GM21390 (cell line): ENCODE results near the gene ZNF814.
"Not testable (repeated sequence)": the region's sequence is repeated elsewhere in the genome, so short reads cannot be mapped to it uniquely, and the experiment has no call there.

Source experiments
- ATAC-seq: cut with Tn5 transposase; IDR thresholded peaks from one replicate; pipeline ENCODE4 v1.9.1; 2021; ENCODE audit not compliant: unreplicated experiment

The ZNF814 gene

DNA sequence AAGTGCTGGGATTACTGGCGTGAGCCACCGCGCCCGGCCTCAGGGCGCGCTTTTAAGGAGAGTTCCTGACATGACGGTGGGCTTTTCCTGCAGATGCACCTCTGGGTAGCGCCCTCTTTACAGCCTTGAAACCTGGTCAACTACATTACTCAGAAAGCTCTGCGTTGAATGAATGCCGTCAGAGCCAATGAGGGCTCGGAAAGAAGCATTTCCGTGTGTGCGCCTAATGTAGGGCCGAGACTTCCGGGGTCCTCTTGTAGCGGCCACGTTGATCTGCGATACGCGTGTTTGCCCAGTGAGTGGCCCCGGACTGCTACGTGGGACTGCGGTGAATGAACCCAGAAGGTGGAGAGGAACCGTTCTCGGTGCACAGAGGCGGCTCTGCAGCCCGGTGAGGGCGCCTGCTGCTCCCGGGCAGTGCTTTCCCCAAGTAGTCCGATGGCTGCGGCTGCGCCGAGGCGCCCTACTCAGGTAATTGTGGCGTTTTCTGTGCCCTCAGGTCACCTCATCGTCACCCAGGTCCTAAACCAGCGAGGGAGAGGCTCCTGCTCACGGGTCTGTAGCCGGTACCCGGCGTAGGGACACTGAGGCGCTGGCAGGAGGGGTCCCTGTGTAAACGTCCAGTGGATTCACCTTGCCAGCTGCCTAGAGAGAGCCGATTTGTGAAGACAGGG is 69.2 kb downstream of the ZNF814 start:
- peak; percentile 83 for ATAC-seq

DNA sequence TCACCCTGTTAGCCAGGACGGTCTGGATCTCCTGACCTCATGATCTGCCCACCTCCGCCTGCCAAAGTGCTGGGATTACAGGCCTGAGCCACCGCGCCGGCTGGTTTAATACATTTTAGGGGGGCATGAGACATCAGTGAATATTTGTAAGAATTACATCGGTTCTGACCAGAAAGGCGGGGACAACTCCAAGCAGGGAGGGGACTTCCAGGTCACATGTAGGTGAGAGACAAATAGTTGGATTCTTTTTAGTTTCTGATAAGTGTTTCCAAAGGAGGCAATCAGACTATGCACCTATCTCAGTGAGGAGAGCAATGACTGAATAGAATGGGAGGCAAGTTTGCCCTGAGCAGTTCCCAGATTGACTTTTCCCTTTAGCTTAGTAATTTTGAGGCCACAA is 70.5 kb downstream of the ZNF814 start:
- no peak for ATAC-seq

DNA sequence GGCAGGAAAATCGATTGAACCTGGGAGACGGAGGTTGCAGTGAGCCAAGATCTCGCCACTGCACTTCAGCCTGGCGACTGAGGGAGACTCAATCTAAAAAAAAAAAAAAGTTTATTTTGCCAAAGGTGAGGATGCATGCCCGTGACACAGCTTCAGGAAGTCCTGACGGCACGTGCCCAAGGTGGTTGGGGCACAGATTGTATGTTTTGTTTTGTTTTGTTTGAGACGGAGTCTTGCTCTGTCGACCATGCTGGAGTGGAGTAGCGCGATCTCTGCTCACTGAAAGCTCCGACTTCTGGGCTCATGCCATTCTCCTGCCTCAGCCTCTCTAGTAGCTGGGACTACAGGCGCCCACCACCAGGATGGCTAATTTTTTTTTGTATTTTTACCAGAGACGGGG is 70.9 kb downstream of the ZNF814 start:
- ATAC-seq = no peak

- ATAC-seq = no peak
Observed at GRCh38 chr19:57816652-57817051, 72.2 kb downstream of the ZNF814 start.

- ATAC-seq = no peak
Observed at GRCh38 chr19:57815247-57816075, 73.4 kb downstream of the ZNF814 start.

- peak; percentile 68 for ATAC-seq
Observed at GRCh38 chr19:57814505-57815246, 74.2 kb downstream of the ZNF814 start, which contains the start of gene ZNF552. Gene ZNF552 (minus strand): TSS chr19:57814913. CDS start chr19:57814743, 170 bp downstream.

- no peak for ATAC-seq
Observed at GRCh38 chr19:57813919-57814504, 74.8 kb downstream of the ZNF814 start.

GRCh38 chr19:57812975-57813820 is 75.6 kb downstream of the ZNF814 start:
- ATAC-seq = not testable (repeated sequence)

GRCh38 chr19:57812226-57812625 is 76.6 kb downstream of the ZNF814 start:
- peak; percentile 51 for ATAC-seq

DNA sequence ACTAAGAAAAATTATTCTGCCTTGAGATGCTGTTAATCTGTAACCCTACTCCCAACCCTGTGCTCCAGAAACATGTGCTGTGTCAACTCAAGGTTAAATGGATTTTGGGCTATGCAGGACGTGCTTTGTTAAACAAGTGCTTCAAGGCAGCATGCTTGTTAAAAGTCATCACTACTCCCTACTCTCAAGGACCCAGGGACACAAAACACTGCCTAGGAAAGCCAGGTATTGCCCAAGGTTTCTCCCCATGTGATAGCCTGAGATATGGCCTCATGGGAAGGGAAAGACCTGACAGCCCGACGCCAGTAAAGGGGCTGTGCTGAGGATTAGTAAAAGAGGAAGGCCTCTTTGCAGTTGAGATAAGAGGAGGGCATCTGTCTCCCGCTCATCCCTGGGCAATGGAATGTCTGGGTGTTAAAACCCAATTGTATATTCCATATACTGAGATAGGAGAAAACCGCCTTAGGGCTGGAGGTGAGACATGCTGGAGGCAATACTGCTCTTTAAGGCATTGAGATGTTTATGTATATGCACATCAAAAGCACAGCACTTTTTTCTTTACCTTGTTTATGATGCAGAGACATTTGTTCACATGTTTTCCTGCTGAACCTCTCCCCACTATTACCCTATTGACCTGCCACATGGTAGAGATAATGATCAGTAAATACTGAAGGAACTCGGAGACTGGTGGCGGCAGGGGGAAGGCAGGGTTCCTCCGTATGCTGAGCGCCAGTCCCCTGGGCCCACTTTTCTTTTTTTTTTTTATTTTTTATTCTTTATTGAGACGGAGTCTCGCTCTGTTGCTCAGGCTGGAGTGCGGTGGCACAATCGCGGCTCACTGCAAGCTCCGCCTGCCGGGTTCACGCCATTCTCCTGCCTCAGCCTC is 78.2 kb downstream of the ZNF814 start:
- ATAC-seq = not testable (repeated sequence)

DNA sequence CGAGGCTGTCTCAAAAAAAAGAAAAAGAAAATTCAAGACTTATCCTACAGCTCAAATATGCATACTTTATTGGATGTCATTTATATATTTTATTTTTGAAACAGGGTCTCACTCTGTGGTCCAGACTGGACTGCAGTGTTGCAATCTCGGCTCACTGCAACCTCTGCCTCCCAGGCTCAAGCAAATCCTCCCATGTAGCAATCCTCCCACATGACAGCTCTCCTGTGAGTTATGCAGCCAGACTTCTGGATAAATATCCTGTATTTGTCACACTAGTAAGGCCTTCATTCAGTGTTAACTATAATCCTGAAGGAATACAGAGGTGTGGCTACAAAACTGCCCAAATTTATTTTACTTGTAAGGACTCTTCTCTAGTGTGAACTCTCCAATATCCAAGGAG is 81.3 kb downstream of the ZNF814 start:
- no peak for ATAC-seq

GRCh38 chr19:57803594-57804325 is 85.1 kb downstream of the ZNF814 start:
- ATAC-seq = no peak

DNA sequence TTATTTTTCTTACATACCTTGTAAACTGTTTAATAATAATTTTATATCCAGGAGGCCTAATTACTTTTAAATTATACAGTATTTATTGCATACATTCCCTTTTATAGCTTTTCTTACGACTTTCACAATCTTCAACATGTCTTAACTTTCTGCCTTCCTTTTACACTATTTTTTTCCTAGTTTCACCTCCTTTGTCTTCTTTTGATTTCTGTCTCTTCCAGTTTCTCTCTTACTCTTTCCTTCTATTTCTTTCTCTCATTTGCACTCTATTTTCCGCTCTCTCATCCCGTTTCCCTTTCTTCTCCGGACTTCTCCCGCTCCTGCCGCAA is 85.6 kb downstream of the ZNF814 start:
- no peak for ATAC-seq

GRCh38 chr19:57802269-57802668 is 86.6 kb downstream of the ZNF814 start:
- ATAC-seq = no peak

- no peak for ATAC-seq
Observed at GRCh38 chr19:57800696-57801095, 88.1 kb downstream of the ZNF814 start.
